Midbrain (tissue), 1 donor: ENCODE data around the gene ZBTB4.
"Not testable (repeated sequence)": the region's sequence is repeated elsewhere in the genome, so short reads cannot be mapped to it uniquely, and the experiment has no call there.

Source experiments
- DNase-seq: peaks from one replicate; lab custom pipeline; 2025; lab: John Stamatoyannopoulos, UW

ZBTB4 gene

GRCh38 chr17:7470457-7470973 is 8.9 kb downstream of the ZBTB4 start:
- not testable (repeated sequence) for DNase-seq

DNA sequence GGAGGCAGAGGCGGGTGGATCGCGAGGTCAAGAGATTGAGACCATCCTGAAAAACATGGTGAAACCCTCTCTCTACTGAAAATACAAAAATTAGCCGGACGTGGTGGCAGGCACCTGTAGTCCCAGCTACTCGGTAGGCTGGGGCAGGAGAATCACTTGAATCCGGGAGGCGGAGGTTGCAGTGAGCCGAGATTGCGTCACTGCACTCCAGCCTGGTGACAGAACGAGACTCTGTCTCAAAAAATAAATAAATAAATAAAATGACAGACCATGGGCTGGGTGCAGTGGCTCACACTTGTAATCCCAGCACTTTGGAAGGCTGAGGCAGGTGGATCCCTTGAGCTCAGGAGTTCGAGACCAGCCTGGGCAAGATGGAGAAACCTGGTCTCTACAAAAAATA is 9.6 kb downstream of the ZBTB4 start:
- not testable (repeated sequence) for DNase-seq

- DNase-seq, result no peak
Observed at GRCh38 chr17:7468804-7469389, 10.5 kb downstream of the ZBTB4 start.

- DNase-seq, result no peak
Observed at GRCh38 chr17:7468290-7468689, 11.1 kb downstream of the ZBTB4 start.

- no peak for DNase-seq
Observed at GRCh38 chr17:7467498-7467897, 11.9 kb downstream of the ZBTB4 start.

DNA sequence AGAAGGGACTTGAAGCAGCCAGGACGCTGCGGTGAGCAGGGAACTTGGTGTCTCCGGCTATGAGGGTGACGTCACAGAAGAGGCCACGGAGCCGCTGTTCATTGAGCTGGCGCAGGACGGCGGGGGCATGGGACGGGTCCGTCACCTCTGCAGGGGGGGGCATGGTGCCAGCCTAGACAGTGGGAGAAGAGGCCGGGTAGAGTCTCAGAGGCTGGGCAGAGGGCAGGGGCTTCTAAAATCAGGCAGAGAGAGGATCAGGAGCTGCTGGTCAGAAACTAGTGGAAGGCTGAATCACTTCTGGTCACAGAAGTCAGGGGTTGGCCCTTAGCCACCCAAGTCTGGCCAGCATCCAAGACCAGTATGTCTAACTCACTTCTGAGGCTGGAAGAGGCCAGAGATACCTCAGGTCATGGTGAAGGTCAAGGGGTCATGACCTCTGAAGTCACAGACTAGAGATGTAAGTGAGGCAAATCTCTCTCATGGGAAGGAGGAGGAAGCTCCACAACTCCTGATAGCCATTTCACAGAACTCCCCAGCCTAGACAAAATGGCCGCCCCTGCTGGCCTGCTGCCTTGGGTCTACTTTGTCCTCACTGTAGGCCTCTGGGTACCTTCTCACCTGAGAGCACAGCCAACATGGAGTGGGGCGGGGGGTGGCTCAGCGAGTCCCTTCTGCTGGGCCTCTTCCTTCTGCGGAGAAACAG is 12.6 kb downstream of the ZBTB4 start:
- DNase-seq, result no peak

DNA sequence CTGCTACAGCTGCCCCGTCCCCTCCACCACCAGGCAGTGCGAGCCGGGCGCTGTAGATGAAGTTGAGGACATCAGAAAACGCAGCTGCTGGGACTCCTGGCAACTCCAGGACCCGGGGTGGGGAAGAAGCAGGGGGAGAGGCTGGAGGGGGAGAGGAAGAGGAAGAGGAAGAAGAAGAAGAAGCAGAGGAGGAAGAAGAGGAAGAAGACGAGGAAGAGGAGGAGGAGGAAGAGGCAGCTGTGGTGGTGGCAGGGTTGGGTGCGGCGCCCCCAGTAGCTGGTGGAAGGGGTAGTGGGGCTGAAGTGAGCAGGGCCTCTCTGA is 13.2 kb downstream of the ZBTB4 start:
- DNase-seq, result no peak

- DNase-seq, result no peak
Observed at GRCh38 chr17:7465597-7466275, 13.7 kb downstream of the ZBTB4 start.

DNA sequence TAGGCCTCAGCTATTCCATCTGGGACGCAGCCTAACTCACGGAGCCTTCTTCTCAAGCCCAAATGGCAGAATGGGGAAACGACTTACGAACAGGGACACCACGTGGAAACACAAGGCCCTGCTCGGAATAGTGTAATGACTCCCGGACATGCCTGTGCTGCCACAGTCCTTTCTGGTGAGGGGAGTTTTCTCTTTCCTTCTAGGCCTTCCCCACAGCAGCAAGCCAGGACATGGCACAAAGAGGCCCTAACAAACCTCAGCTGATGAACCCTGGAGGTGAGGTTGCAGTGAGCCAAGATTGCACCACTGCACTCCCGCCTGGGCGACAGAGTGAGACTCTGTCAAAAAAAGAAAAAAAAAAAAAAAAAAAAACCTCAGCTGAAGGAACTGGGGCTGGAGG is 15.3 kb downstream of the ZBTB4 start:
- no peak for DNase-seq

DNA sequence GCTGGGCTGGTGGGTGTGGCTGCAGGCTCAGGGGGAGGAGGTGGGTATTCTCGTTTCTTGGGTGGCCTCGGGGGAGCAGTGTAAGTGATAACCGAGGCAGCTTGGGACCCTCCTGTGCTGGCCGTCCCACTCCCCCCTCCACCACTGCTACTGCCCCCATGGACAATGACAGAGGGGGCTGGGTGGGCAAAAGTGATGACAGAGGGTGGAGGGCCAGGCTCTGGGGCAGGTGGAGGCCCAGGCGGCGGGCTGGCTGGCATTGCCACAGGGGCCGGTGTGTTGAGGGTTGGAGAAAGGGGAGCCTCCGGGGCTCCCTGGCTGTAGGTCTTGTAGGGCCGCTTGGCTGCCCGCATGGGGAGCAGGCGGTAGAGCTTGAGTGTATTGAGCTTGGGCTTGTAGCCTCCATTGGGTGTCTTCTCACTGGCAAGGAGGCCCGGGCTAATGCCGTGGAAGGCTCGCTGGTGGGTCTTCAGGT is 16.0 kb downstream of the ZBTB4 start:
- no peak for DNase-seq

DNA sequence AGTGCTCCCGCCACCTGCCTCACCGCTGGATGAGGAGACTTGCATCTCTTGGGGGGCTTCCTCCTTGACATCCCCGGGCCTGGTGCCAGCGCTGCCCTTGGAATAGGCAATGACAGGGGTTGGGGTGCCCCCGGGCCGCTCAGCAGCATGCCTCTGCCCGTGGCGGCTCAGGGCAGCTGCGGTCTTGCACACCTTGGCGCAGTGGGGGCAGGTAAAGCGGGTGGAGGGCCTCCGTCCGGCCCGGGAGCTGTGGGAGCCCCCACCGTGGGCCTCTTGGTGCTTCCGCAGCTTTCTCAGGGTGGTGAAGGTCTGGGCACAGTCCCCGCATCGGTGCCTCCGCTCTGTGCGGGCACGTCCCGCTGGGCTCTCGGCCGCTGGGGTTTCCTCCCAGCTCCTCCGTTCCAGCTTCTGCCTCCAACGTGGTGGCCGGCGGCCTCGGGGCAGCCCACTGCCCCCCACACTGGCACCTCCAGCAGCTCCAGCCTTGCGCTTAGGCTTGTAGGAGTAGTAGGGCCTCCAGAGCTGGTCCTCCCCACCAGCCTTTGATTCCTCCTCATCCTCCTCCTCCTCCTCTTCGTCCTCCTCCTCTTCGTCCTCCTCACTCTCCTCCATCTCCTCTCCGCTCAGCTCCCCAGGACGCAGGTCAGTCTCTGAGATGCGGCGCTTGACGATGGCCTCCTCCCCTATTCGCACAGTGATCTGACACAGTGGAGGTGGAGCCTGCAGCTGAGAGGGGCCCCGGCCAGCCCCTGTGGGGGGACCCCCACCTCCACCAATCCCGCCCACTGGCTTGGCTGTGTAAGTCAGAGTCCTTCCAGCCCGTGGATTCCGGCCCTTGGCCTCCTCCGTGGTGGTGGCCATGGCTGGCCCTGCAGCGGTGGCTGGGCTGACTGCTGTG is 16.7 kb downstream of the ZBTB4 start:
- no peak for DNase-seq

DNA sequence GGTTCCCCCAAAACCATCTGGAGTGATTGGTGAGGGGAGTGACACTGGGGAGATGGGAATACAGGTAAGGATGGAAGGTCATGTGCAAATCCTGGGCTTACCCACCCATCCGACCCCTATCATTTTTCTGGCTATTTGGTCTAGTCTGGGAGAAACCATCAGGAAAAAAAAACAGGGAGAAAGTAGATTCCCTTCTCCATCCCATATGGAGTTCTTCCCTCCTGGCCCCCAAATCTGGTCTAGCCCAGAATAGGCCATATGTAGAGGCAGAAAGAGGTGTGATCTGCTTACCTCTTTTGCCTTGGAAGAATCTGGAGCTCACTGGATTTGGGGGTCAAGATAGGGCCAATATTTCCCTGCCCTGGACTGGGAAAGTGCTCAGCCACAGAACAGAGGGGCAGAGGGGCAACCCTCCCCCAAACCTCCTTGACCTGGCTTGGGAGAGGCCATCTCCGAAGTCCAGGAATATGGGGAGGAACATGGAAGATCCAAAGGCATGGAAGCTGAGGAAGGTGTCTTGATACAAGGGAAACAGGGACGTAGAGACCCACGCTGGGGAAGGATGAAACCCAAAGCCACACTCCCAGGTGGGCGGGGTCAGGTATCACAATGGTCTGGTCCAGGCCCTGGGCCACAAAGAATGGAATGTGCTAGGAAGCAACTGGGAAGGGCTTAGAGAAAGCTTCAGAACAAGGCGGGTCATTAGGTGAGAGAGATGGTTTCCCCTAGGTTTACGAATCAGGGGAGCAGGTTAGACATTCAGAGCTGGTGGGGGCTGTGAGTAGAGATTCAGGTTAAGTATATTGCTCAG is 18.4 kb downstream of the ZBTB4 start:
- DNase-seq, result no peak

DNA sequence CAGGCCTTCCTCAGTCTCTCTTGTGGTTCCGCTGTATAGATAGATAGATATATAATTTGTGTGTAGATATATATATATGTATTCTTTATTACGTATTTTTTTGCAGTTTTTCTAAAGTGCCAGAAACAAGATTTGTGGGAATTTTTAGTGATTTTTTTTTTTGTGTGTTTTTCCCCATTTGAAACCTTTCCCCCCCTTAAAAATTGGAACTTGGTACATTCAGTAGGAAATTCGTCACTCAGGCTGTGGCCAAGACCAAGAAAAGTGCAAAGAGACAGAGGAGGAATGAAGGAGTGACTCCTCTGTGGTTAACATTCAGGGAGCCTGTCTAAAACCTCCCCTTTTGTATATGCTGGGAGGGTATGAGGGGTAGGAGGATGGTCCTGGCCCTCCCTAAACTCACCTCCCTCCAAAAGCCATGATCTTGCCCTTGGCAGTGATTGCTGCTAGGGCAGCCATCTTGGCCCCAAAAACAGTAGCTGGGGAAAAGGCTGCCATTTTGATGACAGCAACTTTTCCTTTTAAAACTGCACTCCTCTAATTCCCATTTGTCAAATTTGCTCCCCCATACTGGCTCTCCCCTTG is 19.4 kb downstream of the ZBTB4 start:
- no peak for DNase-seq

- DNase-seq, result no peak
Observed at GRCh38 chr17:7448461-7448860, 31.0 kb downstream of the ZBTB4 start.

- no peak for DNase-seq
Observed at GRCh38 chr17:7445619-7445968, 33.8 kb downstream of the ZBTB4 start.

DNA sequence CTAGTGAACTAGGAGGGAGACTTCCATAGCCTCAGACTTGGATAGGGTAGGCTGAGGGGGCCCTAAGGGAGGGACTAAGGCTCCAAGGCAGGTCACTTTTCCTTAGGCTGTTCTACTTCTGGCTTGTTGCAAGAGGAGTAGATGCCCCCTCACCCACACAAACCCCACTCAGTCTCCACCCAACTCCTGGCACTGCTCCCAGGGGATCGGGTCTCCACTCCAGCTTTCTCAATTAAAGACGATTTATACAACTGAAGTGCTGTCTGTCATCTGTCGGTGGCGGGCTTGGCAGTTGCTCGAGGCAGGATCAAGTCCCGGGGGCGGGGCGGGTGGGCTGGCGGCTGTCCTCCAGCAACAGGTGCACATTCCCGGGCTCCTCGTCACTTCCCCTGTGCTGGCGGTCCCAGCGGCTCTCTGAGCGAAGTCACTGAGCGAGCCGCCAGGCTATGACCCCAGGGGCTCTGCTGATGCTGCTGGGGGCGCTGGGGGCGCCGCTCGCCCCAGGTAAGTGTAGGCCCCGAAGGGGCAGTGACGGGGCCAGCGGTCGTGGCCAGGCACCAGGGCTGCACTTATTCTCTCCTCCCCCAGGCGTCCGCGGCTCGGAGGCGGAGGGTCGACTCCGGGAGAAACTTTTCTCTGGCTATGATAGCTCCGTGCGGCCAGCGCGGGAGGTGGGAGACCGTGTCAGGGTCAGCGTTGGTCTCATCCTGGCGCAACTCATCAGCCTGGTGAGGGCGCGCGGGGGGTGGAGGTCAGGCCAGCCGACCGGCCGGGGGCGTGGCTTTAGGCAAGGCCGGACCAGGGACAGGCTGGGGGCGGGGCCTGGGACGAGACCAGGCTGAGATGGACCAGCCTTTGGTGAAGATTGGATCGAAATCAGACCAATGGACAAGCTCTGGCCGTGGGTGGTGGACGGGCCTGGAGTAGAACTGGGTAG is 34.5 kb downstream of the ZBTB4 start, which contains the start of gene CHRNB1:
Gene CHRNB1, plus strand, starts transcription at position 380 of the 937 bp plus-strand sequence. Its CDS starts 67 bp downstream, at position 447.
- DNase-seq, result peak; percentile 69

DNA sequence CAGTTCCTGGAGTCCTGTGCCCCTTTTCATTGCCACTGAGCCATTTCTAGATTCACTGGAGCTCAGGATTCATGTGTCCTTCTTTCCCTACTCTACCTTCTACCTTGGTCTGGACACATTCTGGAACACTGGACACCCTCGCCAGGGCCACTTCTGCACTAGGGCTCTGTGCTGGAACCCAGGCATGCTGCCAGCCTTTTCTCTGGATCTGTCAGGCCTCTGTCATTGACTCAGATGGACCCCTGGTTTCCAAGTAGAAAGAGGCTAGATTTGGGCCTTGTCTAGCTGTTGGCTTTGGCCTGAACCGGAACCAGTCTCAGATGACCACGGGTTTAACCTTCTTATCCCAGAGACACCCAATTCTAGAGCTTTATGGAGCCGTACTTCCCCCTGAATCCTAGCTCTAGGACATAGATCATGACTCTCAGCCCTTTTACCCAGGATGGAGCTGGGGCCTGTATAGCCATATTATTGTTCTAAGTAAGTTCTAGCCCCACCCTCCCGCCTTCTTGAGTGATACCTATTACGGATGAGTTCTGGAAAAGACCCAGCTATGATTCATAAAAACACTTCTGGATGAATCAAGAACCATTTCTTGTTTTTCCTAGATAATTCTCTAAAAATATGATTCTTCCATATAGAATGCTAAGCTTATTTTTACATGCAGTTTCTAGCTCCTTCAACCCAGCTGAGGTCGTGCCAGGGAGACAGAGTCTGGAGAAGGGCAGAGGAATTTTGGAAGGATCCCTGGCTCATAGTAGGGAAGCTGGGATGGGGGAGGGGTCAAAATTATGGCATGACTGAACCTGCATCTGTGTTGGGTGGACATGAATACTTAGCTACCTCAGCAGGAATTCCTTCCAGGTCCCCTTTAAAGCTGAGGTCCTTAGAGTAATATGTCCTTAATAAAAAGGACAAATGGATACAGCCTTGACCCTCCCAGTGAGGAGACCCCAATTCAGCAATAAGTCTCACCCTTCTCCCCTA is 35.6 kb downstream of the ZBTB4 start:
- DNase-seq, result no peak

DNA sequence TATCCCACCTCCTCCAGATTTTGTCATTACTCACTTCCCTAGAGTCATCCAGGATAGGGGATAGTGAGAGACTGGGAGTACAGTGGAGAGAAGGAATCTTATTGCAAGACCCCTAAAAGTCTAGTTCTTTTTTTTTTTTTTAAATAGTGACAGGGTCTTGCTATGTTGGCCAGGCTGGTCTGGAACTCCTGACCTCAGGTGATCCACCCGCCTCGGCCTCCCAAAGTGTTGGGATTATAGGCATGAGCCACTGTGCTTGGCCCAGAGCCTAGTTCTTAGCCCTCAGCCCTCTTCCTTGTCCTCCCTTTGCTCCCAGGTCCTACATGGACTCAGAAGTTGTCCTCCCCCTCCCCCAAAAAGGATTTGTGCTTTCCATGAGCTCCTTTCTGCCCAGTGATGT is 37.3 kb downstream of the ZBTB4 start:
- no peak for DNase-seq
